Suprapubic skin (tissue), 3 donors: Measurements from ENCODE around the gene KRT35.

Source experiments
- CTCF ChIP-seq, 2 donors: fragments of 200-600 bp in 1 of 2; fragments of 450-650 bp in 1 of 2; sonication (generic) in 1 of 2; IDR thresholded peaks; one replicate each; pipeline ENCODE4 v1.5.1; 2016 to 2019; ENCODE audit warnings: antibody characterized with exemption in 2 of 2, mild to moderate bottlenecking in 1 of 2, moderate library complexity in 1 of 2
- POLR2AphosphoS5 ChIP-seq, 3 donors: sonication (generic); formaldehyde crosslinking; IDR thresholded peaks; one replicate each; pipeline ENCODE4 v1.6.1; 2017; ENCODE audit warnings: antibody characterized with exemption in 3 of 3

DNA sequence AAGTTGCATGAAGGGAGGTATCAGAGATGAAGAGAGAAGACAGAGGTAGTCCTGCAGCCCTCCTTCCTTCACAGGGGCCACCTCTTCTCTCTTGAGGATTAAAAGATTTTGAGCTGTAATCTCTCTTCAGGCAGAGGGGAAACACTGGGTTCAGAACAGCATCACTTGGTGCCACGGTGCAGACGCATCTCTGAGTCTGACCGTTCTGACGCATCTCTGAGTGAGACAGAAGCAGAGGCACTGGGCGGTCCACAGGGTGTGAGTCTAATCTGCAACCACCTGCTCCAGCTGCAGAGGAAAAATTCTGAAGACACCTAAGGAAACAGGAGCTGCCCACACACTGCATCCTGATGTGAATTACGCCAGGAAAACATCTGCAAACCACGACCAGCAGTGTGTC, 51.3 kb downstream of the KRT35 start:
- TF ChIP-seq POLR2AphosphoS5 (IDR thresholded peaks at IDR 0.05) (no peak), CTCF (IDR thresholded peaks at IDR 0.05) (no peak)
